OCI-M2 (cell line): Measurements from ENCODE around the gene LCN12.

Source experiments
- DNase-seq: peaks from one replicate; lab custom pipeline; 2025; ENCODE audit not compliant: unreplicated experiment; lab: John Stamatoyannopoulos, UW

The LCN12 gene

GRCh38 chr9:136926749-136927148 lies 25.3 kb upstream of the LCN12 start:
- no peak for DNase-seq

- no peak for DNase-seq
These were observed 24.5 kb upstream of the LCN12 start for GRCh38 chr9:136927343-136928271.

GRCh38 chr9:136928591-136928990 lies 23.5 kb upstream of the LCN12 start:
- no peak for DNase-seq

GRCh38 chr9:136930014-136930413 lies 22.1 kb upstream of the LCN12 start:
- no peak for DNase-seq

GRCh38 chr9:136931611-136932130 lies 20.4 kb upstream of the LCN12 start:
- no peak for DNase-seq

- DNase-seq = no peak
These were observed 17.8 kb upstream of the LCN12 start for GRCh38 chr9:136934277-136934676.

GRCh38 chr9:136935651-136936050 lies 16.4 kb upstream of the LCN12 start:
- DNase-seq = no peak

- no peak for DNase-seq
These were observed 15.4 kb upstream of the LCN12 start for GRCh38 chr9:136936645-136937170.

- DNase-seq = no peak
These were observed 14.7 kb upstream of the LCN12 start for GRCh38 chr9:136937186-136938001.

GRCh38 chr9:136939431-136939995 lies 12.6 kb upstream of the LCN12 start:
- no peak for DNase-seq

GRCh38 chr9:136939996-136940525 lies 12.0 kb upstream of the LCN12 start:
- no peak for DNase-seq

- DNase-seq = no peak
These were observed 11.4 kb upstream of the LCN12 start for GRCh38 chr9:136940526-136941230.

- no peak for DNase-seq
These were observed 10.6 kb upstream of the LCN12 start for GRCh38 chr9:136941231-136942111.

GRCh38 chr9:136942112-136942880 lies 9.8 kb upstream of the LCN12 start:
- no peak for DNase-seq

- no peak for DNase-seq
These were observed 9.2 kb upstream of the LCN12 start for GRCh38 chr9:136942881-136943230.

- DNase-seq = no peak
These were observed 8.5 kb upstream of the LCN12 start for GRCh38 chr9:136943291-136944211.

- DNase-seq = no peak
These were observed 7.9 kb upstream of the LCN12 start for GRCh38 chr9:136944212-136944518.
